HepG2 (cell line): ENCODE results near the gene ZBTB20. TPM values are rescaled to one million over a fixed set of nuclear protein-coding genes. Genes with fewer than 3 reads are reported as not detected.

Experiments used
- ATAC-seq: fragments of 200-7000 bp; cut with Tn5 transposase; 3 replicates; pipeline ENCODE4 v1.9.1; 2020; ENCODE audit warnings: mild to moderate bottlenecking, moderate library complexity
- BruUV-seq: library from RNA; stranded (reverse); fragments of 400-500 nt; replicated peaks from 2 replicates; lab custom pipeline; 2021; lab: Mats Ljungman, UMichigan
- CTCF ChIA-PET: fragments of 300-600 bp; formaldehyde crosslinking; extraction: SDS; loops from one replicate; lab custom pipeline; 2021; ENCODE audit warnings: low total read pairs, inconsistent platforms, low intra/inter-chr PET ratio; lab: Yijun Ruan, JAX
- POLR2A ChIA-PET: fragments of 350-600 bp; sonication (Branson Sonifier 250); formaldehyde crosslinking; loops from one replicate; lab custom pipeline; 2020; ENCODE audit warnings: antibody characterized with exemption, inconsistent platforms; lab: Yijun Ruan, JAX
- DNase-seq: peaks from one replicate; pipeline ENCODE4 v3.0.0-alpha.2; 2015; ENCODE audit warnings: low spot score
- FAIRE-seq: peaks from 3 replicates; lab custom pipeline; 2011; peaks lifted over from hg19 to GRCh38; lab: Jason Lieb, UNC
- H2AFZ ChIP-seq: one replicate; pipeline ENCODE4 v1.6.1; 2011; ENCODE audit warnings: low read length, inconsistent platforms
- H3K27ac ChIP-seq: fragments of 300-600 bp; 3 replicates; pipeline ENCODE4 v1.8.0; 2011; ENCODE audit warnings: mixed run types, mild to moderate bottlenecking, mixed read lengths, low read length, inconsistent platforms; ENCODE audit not compliant: insufficient read depth; ENCODE audit errors: extremely low read length
- H3K27me3 ChIP-seq, 2 experiments: fragments of 200-600 bp in 1 of 2; 2 replicates in 1 of 2; 3 replicates in 1 of 2; pipeline versions ENCODE4 v1.6.0 to v1.8.0; 2011; ENCODE audit warnings: low read length in 2 of 2, mild to moderate bottlenecking in 2 of 2, moderate library complexity in 2 of 2, inconsistent platforms in 1 of 2; ENCODE audit not compliant: insufficient read depth in 2 of 2, control insufficient read depth in 1 of 2
- H3K36me3 ChIP-seq, 2 experiments: fragments of 200-600 bp in 1 of 2; replicated peaks in 1 of 2; 2 replicates in 1 of 2; 3 replicates in 1 of 2; pipeline versions ENCODE4 v1.5.1 to v1.8.0; 2011; ENCODE audit warnings: low read length in 2 of 2, inconsistent platforms in 1 of 2; ENCODE audit not compliant: insufficient read depth in 2 of 2, control insufficient read depth in 1 of 2
- H3K4me1 ChIP-seq: 2 replicates; pipeline ENCODE4 v1.5.1; 2012; ENCODE audit warnings: low read length, inconsistent platforms; ENCODE audit not compliant: insufficient read depth
- H3K4me2 ChIP-seq: 2 replicates; pipeline ENCODE4 v1.6.0; 2011; ENCODE audit warnings: low read depth, low read length, inconsistent platforms
- H3K4me3 ChIP-seq, 3 experiments: fragments of 200-600 bp in 1 of 3; sonication (generic), shearing (Covaris generic) in 1 of 3; replicated peaks in 1 of 3; 2 replicates each; pipeline ENCODE4 v1.5.1; 2011 to 2016; ENCODE audit warnings: low read length in 3 of 3, inconsistent platforms in 2 of 3, low read depth in 2 of 3, mild to moderate bottlenecking in 2 of 3, control low read depth in 1 of 3, mixed read lengths in 1 of 3; ENCODE audit not compliant: insufficient read depth in 1 of 3
- H3K79me2 ChIP-seq: one replicate; pipeline ENCODE4 v1.6.1; 2011; ENCODE audit warnings: low read length, inconsistent platforms; ENCODE audit not compliant: insufficient read depth
- H3K9ac ChIP-seq: 2 replicates; pipeline ENCODE4 v1.6.0; 2011; ENCODE audit warnings: mild to moderate bottlenecking, low read depth, low read length, inconsistent platforms; ENCODE audit not compliant: insufficient read depth
- H3K9me3 ChIP-seq: 2 replicates; pipeline ENCODE4 v1.5.1; 2012; ENCODE audit warnings: mild to moderate bottlenecking, low read length
- H4K20me1 ChIP-seq: 2 replicates; pipeline ENCODE4 v1.6.0; 2011; ENCODE audit warnings: inconsistent platforms, mild to moderate bottlenecking, low read length, moderate library complexity; ENCODE audit not compliant: insufficient read depth
- AGO2 ChIP-seq: fragments of 200-400 bp; formaldehyde crosslinking; optimal IDR thresholded peaks from 2 replicates; pipeline ENCODE3; 2017; ENCODE audit warnings: mild to moderate bottlenecking, low read depth, low read length, moderate library complexity
- CREB1 ChIP-seq, 2 experiments: fragments of 450-650 bp in 1 of 2; IDR thresholded peaks; 2 replicates each; pipeline ENCODE4 v1.6.1; 2016 to 2017; ENCODE audit warnings: control low read depth in 1 of 2, mild to moderate bottlenecking in 1 of 2, missing compliant biosample characterization in 1 of 2, missing genetic modification characterization in 1 of 2
- DR1 ChIP-seq: sonication (generic); formaldehyde crosslinking; IDR thresholded peaks from 2 replicates; pipeline ENCODE4 v1.8.0; 2021; ENCODE audit warnings: mild to moderate bottlenecking, missing genetic modification reagents, inconsistent platforms
- GATA4 ChIP-seq: sonication (generic); IDR thresholded peaks from 2 replicates; pipeline ENCODE4 v1.6.1; 2016; ENCODE audit warnings: antibody characterized with exemption, low read depth, borderline replicate concordance
- GTF2F1 ChIP-seq: fragments of 150-350 bp; IDR thresholded peaks from 2 replicates; pipeline ENCODE4 v1.6.1; 2014; ENCODE audit warnings: low read length
- KDM3A ChIP-seq: IDR thresholded peaks from 2 replicates; pipeline ENCODE4 v1.6.1; 2018; ENCODE audit warnings: low read depth, missing compliant biosample characterization
- MED8 ChIP-seq: sonication (generic); formaldehyde crosslinking; IDR thresholded peaks from 2 replicates; pipeline ENCODE4 v1.8.1; 2023; ENCODE audit warnings: mild to moderate bottlenecking, missing genetic modification reagents; ENCODE audit not compliant: insufficient replicate concordance
- MLLT10 ChIP-seq: sonication (generic); formaldehyde crosslinking; IDR thresholded peaks from 2 replicates; pipeline ENCODE4 v1.4.0; 2020; ENCODE audit warnings: missing genetic modification reagents
- TEF ChIP-seq: sonication (generic); formaldehyde crosslinking; IDR thresholded peaks from 2 replicates; pipeline ENCODE4 v1.5.0; 2020; ENCODE audit warnings: missing genetic modification reagents
- USF2 ChIP-seq, 2 experiments: sonication (generic) in 1 of 2; formaldehyde crosslinking in 1 of 2; IDR thresholded peaks; 2 replicates each; pipeline versions ENCODE4 v1.5.1 to v1.6.1; 2011 to 2020; ENCODE audit warnings: borderline replicate concordance in 1 of 2, low read depth in 1 of 2, low read length in 1 of 2, mild to moderate bottlenecking in 1 of 2, missing genetic modification reagents in 1 of 2, moderate library complexity in 1 of 2
- ZMYM3 ChIP-seq: sonication (generic); formaldehyde crosslinking; IDR thresholded peaks from 2 replicates; pipeline ENCODE4 v1.5.1; 2020; ENCODE audit warnings: mild to moderate bottlenecking, missing genetic modification reagents
- ZNF10 ChIP-seq: sonication (generic); formaldehyde crosslinking; IDR thresholded peaks from 2 replicates; pipeline ENCODE4 v1.4.0; 2020; ENCODE audit warnings: mild to moderate bottlenecking, low read depth, missing genetic modification reagents, borderline replicate concordance
- ZNF282 ChIP-seq: fragments of 450-650 bp; IDR thresholded peaks from 2 replicates; pipeline ENCODE4 v1.6.1; 2018; ENCODE audit not compliant: partially characterized antibody
- ZNF547 ChIP-seq: sonication (generic); formaldehyde crosslinking; IDR thresholded peaks from 2 replicates; pipeline ENCODE4 v1.5.1; 2020; ENCODE audit warnings: mild to moderate bottlenecking, missing genetic modification reagents
- ZNF557 ChIP-seq: sonication (generic); formaldehyde crosslinking; IDR thresholded peaks from 2 replicates; pipeline ENCODE4 v1.4.0; 2020; ENCODE audit warnings: missing genetic modification reagents
- ZNF761 ChIP-seq: sonication (generic); formaldehyde crosslinking; conservative IDR thresholded peaks from 2 replicates; pipeline ENCODE4 v1.4.0; 2020; ENCODE audit warnings: mild to moderate bottlenecking, missing genetic modification reagents
- WGBS: methylation state at CpG from one replicate; pipeline ENCODE4 v1.1.6; 2017; ENCODE audit warnings: low lambda C conversion rate; 5-methylcytosine and 5-hydroxymethylcytosine counted together
- in situ Hi-C: cut with HindIII; loops from 2 replicates; pipeline ENCODE4 v1.10.0; 2017; ENCODE audit warnings: low pct_unique_long_range_greater_than_20kb; ENCODE audit not compliant: extremely low pct_ligation_motif_present
- intact Hi-C: fragments of 100-400 bp; cut with micrococcal nuclease; formaldehyde crosslinking; loops from one replicate; pipeline ENCODE4 v1.10.0; 2022; ENCODE audit not compliant: unreplicated experiment
- polyA plus RNA-seq, 8 experiments: library from polyadenylated mRNA; depleted of rRNA in 3 of 8; stranded (reverse) in 7 of 8; unstranded in 1 of 8; fragments of >200 nt; fragmentation: Illumina TruSeq in 4 of 8; extraction: Trizol in 4 of 8; gene quantifications; 2 replicates each; pipeline versions ENCODE4 v1.2.1 to v1.2.3, GENCODE V29; 2011 to 2016; ENCODE audit warnings: low read depth in 4 of 8, missing spikeins in 1 of 8, mixed read lengths in 1 of 8; ENCODE audit not compliant: insufficient read depth in 1 of 8
- total RNA-seq, 5 experiments: library from RNA; depleted of rRNA; stranded (reverse); fragments of >200 nt; fragmentation: Illumina TruSeq; extraction: Trizol; gene quantifications; 2 replicates each; pipeline ENCODE4 v1.2.3, GENCODE V29; 2016; ENCODE audit warnings: low read depth in 1 of 5
- TF ChIP-seq, protein P1 (sequence below): sonication (generic); formaldehyde crosslinking; IDR thresholded peaks from 2 replicates; pipeline ENCODE4 v1.8.1; 2023; ENCODE audit warnings: mild to moderate bottlenecking, moderate library complexity, missing genetic modification reagents

The ZBTB20 gene
- total and polyA plus RNA-seq, 2 of the 13 experiments (the other 11 are each of a cell fraction or from before 2014, with no cell fraction given), result 1.9 to 8.8 TPM

- DNase-seq (no peak), FAIRE-seq (no peak), ATAC-seq (no peak)
- H4K20me1 ChIP-seq, result no peaks in the 10 kb centered on the region
- ChIA-PET POLR2A (no interaction called here), CTCF (interaction anchor here (2.0 kb wide), 1 partner anchor 34 kb away, joined by 12 read pairs; no protein-coding TSS in a partner anchor)
- H3K9ac ChIP-seq, result no peak overlapping the region
- in situ Hi-C loops (no loop called here), intact Hi-C loops (no loop called here)
- WGBS, result 98% methylated on average over 4 of the region's 4 CpGs
- H3K27ac ChIP-seq, result no peak overlapping the region
- peaks cover 5% of the 10 kb centered on the region for H3K4me1 ChIP-seq
- no peak overlapping the region for H3K4me2 ChIP-seq
- no peak overlapping the region for H2AFZ ChIP-seq
- H3K36me3 ChIP-seq, result peaks cover 0 to 26% of the 10 kb centered on the region in 2 experiments; a peak in 2 of 5 replicates
- TF ChIP-seq ZNF761 (CRISPR knock-in tag), result no peak
- no peak for TF ChIP-seq AGO2
- TF ChIP-seq TEF, result no peak
- no peak for TF ChIP-seq ZNF557 (CRISPR knock-in tag)
- no peak for TF ChIP-seq ZNF547 (CRISPR knock-in tag)
- no peak for TF ChIP-seq CREB1 (IDR thresholded peaks at IDR 0.05)
- no peak for TF ChIP-seq CREB1 (CRISPR knock-in tag; IDR thresholded peaks at IDR 0.05)
- no peak for TF ChIP-seq MED8 (CRISPR knock-in tag)
- no peak for TF ChIP-seq GATA4
- no peak for TF ChIP-seq ZNF10 (CRISPR knock-in tag)
- no peak for TF ChIP-seq DR1
- no peak for TF ChIP-seq ZMYM3 (CRISPR knock-in tag)
- TF ChIP-seq MLLT10 (CRISPR knock-in tag), result no peak
- TF ChIP-seq USF2 (IDR thresholded peaks at IDR 0.05; ENCODE audit: low read depth, low read length), result no peak
- no peak for TF ChIP-seq USF2 (CRISPR knock-in tag; IDR thresholded peaks at IDR 0.05; ENCODE audit: borderline replicate concordance)
- TF ChIP-seq, protein P1, sequence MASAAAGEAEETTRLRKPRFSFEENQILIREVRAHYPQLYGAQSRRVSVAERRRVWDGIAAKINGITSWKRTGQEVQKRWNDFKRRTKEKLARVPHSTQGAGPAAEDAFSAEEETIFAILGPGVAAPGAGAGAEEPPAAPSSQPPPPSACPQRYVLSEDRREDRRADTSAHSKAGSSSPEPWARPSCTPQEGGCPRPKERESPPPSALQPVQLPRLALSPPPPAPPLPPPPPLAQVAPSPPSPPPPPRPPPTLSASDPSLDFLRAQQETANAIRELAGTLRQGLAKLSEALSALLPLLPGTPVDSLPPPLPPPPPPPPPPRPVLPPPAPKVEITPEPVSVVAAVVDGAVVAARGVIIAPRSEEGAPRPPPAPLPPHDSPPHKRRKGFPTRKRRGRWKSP (CRISPR knock-in tag), result no peak
- no peak for TF ChIP-seq KDM3A (CRISPR knock-in tag)
- no peak for TF ChIP-seq ZNF282
- no peak for TF ChIP-seq GTF2F1
- H3K79me2 ChIP-seq, result no peaks in the 10 kb centered on the region
- H3K9me3 ChIP-seq, result no peaks in the 10 kb centered on the region
- no peaks in the 10 kb centered on the region for H3K27me3 ChIP-seq
- BruUV-seq, result no TSS peak
- H3K4me3 ChIP-seq, result no peak overlapping the region
Observed at GRCh38 chr3:114384558-114384903, 762.6 kb downstream of the ZBTB20 start.
